Epithelial cell of proximal tubule (primary cell): ENCODE data around the gene RNF40. TPM values are rescaled to one million over a fixed set of nuclear protein-coding genes. Genes with fewer than 3 reads are reported as not detected.
A peak's percentile ranks its signal among the peaks of the same experiment; 100 is the strongest.

ENCODE experiments used
- DNase-seq: peaks from one replicate; pipeline ENCODE4 v3.0.0-alpha.2; 2011; ENCODE audit warnings: low read depth
- H3K4me3 ChIP-seq: 2 replicates; pipeline ENCODE4 v1.5.1; 2011; ENCODE audit warnings: low read depth, mild to moderate bottlenecking, low read length
- CTCF ChIP-seq: conservative IDR thresholded peaks from 2 replicates; pipeline ENCODE4 v1.5.1; 2012; ENCODE audit warnings: low read depth, mild to moderate bottlenecking, low read length
- total RNA-seq: library from RNA; depleted of rRNA; stranded (reverse); fragments of >200 nt; gene quantifications from 2 replicates; pipeline ENCODE4 v1.2.3, GENCODE V29; 2015

Gene RNF40
- total RNA-seq, 1 donor from 2014 or later, result 47.2 TPM

- TF ChIP-seq CTCF, result no peak
- DNase-seq, result no peak
- no peak overlapping the region for H3K4me3 ChIP-seq
Observed at GRCh38 chr16:30755955-30756780, 6.0 kb upstream of the RNF40 start.

GRCh38 chr16:30756781-30757100, 5.4 kb upstream of the RNF40 start:
- no peak for DNase-seq
- no peak for TF ChIP-seq CTCF
- H3K4me3 ChIP-seq, result no peak overlapping the region

GRCh38 chr16:30757316-30757715, 4.8 kb upstream of the RNF40 start:
- no peak for DNase-seq
- H3K4me3 ChIP-seq, result no peak overlapping the region
- TF ChIP-seq CTCF, result no peak

GRCh38 chr16:30758988-30759491, 3.1 kb upstream of the RNF40 start:
- TF ChIP-seq CTCF, result no peak
- DNase-seq, result no peak

GRCh38 chr16:30760001-30760559, 2.0 kb upstream of the RNF40 start:
- TF ChIP-seq CTCF, result no peak
- no peak overlapping the region for H3K4me3 ChIP-seq
- no peak for DNase-seq

More at GRCh38 chr16:30758988-30759491, 3.1 kb upstream of the RNF40 start:
- H3K4me3 ChIP-seq, result no peak overlapping the region

GRCh38 chr16:30760577-30761426, 1.3 kb upstream of the RNF40 start:
- peak overlapping the region; percentile 97 for H3K4me3 ChIP-seq
- DNase-seq, result no peak
- TF ChIP-seq CTCF, result no peak
